IPS-18c (cell line): ENCODE measurements around the gene IGLL1.
A peak's percentile ranks its signal among the peaks of the same experiment; 100 is the strongest.
"Not testable (repeated sequence)": the region's sequence is repeated elsewhere in the genome, so short reads cannot be mapped to it uniquely, and the experiment has no call there.

Experiments used
- H3K4me3 ChIP-seq: 2 replicates; pipeline ENCODE4 v1.7.0; 2013; ENCODE audit warnings: low read depth, mild to moderate bottlenecking, low read length, moderate library complexity; ENCODE audit not compliant: insufficient read depth
- H3K9me3 ChIP-seq: one replicate; pipeline ENCODE4 v1.6.1; 2013; ENCODE audit warnings: mild to moderate bottlenecking, low read length, moderate library complexity; ENCODE audit not compliant: control insufficient read depth, insufficient read depth

The IGLL1 gene

GRCh38 chr22:23569716-23570115 lies 10.4 kb downstream of the IGLL1 start:
- Histone ChIP-seq H3K4me3 (no peak overlapping the region), H3K9me3 (no peaks in the 10 kb centered on the region)

GRCh38 chr22:23569291-23569690 lies 10.8 kb downstream of the IGLL1 start:
- no peak overlapping the region for H3K4me3 ChIP-seq

GRCh38 chr22:23566705-23567475 lies 13.2 kb downstream of the IGLL1 start:
- H3K4me3 ChIP-seq, result peak overlapping the region; percentile 66; the same call in 1 of the 2 replicates

More at GRCh38 chr22:23569291-23569690, 10.8 kb downstream of the IGLL1 start:
- no peaks in the 10 kb centered on the region for H3K9me3 ChIP-seq

GRCh38 chr22:23565915-23566704 lies 14.0 kb downstream of the IGLL1 start:
- H3K4me3 ChIP-seq, result peak overlapping the region; percentile 66

More at GRCh38 chr22:23566705-23567475, 13.2 kb downstream of the IGLL1 start:
- no peaks in the 10 kb centered on the region for H3K9me3 ChIP-seq

GRCh38 chr22:23565305-23565914 lies 14.7 kb downstream of the IGLL1 start:
- H3K9me3 ChIP-seq, result no peaks in the 10 kb centered on the region
- H3K4me3 ChIP-seq, result peak overlapping the region; percentile 66

More at GRCh38 chr22:23565915-23566704, 14.0 kb downstream of the IGLL1 start:
- H3K9me3 ChIP-seq, result no peaks in the 10 kb centered on the region

DNA sequence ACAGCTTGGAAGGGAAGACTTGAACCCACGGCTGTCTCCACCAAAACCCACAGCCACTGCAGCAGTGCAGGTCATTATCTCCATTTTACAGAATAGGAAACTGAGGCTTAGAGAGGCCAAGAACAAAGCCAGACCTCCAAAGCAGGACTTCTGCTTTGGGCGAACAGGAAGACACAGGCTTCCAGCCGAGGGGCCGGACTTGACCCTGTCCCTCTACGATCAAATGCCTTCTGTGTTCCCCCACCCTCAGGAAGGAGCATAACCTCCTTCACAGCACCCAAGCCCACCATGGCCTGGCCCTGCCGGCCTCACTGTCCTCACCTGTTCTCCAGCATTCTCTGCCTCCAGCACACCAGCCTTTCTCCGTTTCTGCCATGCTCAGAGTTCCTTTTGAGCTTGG lies 15.8 kb downstream of the IGLL1 start:
- Histone ChIP-seq H3K4me3 (no peak overlapping the region), H3K9me3 (no peaks in the 10 kb centered on the region)

DNA sequence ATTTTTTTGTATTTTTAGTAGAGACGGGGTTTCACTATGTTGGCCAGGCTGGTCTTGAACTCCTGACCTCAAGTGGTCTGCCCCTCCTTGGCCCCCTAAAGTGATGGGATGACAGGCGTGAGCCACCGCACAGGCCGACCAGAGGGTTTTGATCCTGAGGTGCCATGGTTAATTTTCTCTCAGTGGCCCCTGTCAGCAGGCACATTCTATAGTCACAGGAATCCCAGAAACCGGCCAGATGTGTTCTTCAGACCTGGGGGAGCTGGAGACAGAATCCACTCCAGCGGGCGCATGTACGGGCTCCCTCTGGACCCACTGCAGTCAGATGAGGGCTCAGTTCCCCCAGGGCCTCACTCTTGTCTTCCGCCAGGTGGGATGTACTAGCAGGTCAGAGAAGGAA lies 17.0 kb downstream of the IGLL1 start:
- Histone ChIP-seq H3K9me3 (no peaks in the 10 kb centered on the region), H3K4me3 (no peak overlapping the region)

DNA sequence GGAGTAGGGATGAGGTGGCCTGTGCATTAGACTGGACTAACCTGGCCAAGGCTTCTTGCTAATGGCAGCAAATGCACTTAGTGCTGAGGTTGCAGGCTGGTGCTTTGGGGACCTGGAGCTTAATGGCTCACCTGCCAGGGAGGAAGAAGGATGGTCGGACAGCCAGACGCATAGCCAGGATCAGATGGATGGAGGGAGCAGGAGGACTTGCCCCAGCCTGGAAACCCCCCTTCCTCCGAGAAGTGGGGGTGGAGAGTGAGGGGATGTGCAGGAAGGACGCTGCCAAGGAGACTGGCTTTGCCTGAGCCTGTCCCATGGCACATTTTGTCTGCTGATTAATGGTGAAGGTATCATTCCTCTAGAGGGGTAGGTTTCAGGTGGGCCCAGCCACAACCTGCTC lies 17.9 kb downstream of the IGLL1 start:
- no peaks in the 10 kb centered on the region for H3K9me3 ChIP-seq
- no peak overlapping the region for H3K4me3 ChIP-seq

DNA sequence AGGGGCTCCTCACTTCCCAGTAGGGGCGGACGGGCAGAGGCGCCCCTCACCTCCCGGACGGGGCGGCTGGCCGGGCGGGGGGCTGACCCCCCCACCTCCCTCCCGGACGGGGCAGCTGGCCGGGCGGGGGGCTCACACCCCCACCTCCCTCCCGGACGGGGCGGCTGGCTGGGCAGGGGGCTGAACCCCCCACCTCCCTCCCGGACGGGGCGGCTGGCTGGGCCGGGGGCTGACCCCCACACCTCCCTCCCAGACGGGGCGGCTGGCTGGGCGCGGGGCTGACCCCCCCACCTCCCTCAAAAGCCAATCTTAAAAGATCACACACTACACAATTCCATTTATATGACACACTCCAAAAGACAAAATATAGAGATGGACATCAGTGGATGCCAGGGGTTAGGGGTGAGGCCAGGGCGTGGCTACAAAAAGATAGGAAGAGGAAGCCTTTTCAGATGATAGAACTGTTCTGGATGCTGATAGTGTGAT lies 19.0 kb downstream of the IGLL1 start:
- H3K9me3 ChIP-seq, result not testable (repeated sequence)

DNA sequence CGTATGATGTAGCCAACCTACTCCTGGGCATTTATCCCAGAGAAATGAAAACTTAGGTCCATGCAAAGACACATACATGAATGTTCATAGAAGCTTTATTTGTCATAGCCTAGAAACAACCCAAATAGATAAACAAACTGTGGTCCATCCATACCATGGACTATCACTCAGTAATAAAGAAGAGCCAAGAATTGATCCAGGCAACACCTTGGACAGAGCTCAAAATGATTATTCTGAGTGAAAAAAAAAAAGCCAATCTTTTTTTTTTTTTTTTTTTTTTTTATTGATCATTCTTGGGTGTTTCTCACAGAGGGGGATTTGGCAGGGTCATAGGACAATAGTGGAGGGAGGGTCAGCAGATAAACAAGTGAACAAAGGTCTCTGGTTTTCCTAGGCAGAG lies 19.9 kb downstream of the IGLL1 start:
- not testable (repeated sequence) for H3K4me3 ChIP-seq, H3K9me3 ChIP-seq

More for the DNA sequence above, 19.0 kb downstream of the IGLL1 start:
- H3K4me3 ChIP-seq, result not testable (repeated sequence)

DNA sequence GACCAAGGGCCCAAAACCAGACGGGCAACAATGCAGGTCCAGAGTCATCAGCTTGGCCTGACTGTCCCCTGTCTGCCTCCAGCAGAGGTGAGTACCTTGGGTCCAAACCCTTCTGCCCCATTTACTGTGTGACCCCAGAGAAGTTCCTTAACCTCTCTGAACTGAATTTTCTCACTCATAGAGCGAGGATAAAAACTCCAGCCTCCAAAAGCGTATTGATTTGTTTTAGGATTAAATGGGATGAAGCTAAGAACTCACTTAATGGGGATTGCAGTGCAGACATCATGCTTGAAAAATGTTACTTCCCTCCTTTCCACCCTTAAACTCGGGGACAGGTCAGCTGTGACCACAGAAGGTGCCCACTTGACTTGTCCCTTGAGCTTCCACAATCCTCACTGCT lies 22.6 kb downstream of the IGLL1 start:
- no peaks in the 10 kb centered on the region for H3K9me3 ChIP-seq
- H3K4me3 ChIP-seq, result no peak overlapping the region

- Histone ChIP-seq H3K4me3 (no peak overlapping the region), H3K9me3 (no peaks in the 10 kb centered on the region)
Observed at GRCh38 chr22:23557036-23557435, 23.1 kb downstream of the IGLL1 start.

GRCh38 chr22:23556026-23556620 lies 24.0 kb downstream of the IGLL1 start:
- Histone ChIP-seq H3K4me3 (no peak overlapping the region), H3K9me3 (peaks cover 2% of the 10 kb centered on the region)

DNA sequence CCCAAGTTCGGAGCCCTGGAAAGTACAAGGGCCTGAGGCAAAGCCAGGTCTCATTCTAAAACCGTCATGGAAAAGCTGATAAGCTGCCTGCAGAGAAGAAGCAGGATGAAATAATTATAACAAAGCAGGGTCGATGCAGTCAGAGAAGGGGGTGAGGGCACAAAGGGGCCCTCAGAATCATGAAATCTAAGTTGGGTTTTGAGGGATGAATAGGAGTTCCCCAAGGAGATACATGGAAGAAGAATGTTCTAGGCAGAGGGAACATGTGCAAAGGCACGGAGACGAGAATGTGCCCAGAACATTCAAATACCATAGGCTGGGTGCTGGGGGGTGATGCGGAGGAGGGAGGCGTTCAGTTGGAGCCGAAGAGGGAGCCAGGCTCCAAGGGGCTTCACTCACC lies 25.0 kb downstream of the IGLL1 start:
- Histone ChIP-seq H3K4me3 (no peak overlapping the region), H3K9me3 (peaks cover 2% of the 10 kb centered on the region)

DNA sequence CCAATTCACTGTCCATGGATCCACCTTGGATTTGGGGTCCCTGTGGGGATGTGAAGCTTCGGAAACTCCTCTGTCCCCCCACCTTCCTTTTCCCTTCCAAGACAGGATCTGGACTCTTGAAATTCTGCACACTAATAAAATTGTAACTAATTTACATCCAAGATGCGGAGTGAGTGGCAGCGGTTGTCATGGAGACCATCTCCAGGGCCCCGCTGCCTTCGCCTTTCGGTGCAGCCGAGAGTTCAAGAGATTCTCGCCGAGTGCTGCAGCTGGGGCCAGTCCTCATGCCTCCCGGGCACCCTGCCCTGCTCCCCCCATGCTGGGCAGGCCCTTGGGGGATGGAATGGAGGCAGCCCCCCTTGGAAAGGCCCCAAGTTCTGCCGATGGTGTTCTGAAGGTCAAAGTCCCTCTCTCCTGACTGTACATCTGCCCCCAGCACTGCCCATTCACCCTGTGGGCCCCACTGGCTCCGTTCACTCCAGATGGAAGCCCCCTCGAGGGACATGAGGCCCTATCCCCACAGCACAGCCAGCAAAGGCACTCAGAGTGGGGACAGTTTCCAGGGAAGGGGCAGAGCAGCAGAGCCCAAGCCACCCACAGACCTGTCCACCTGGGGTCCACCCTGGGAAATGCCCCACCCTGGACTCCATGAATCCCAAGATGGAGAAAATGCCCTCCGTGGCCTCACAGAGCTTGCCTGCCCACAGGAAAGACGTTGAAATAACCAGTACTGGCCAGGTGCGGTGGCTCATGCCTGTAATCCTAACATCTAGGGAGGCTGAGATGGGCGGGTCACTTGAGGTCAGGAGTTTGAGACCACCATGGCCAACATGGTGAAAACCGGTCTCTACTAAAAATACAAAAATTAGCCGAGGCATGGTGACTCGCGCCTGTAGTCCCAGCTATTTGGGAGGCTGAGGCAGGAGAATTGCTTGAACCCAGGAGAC lies 25.9 kb downstream of the IGLL1 start:
- H3K4me3 ChIP-seq, result no peak overlapping the region
- H3K9me3 ChIP-seq, result peaks cover 2% of the 10 kb centered on the region

DNA sequence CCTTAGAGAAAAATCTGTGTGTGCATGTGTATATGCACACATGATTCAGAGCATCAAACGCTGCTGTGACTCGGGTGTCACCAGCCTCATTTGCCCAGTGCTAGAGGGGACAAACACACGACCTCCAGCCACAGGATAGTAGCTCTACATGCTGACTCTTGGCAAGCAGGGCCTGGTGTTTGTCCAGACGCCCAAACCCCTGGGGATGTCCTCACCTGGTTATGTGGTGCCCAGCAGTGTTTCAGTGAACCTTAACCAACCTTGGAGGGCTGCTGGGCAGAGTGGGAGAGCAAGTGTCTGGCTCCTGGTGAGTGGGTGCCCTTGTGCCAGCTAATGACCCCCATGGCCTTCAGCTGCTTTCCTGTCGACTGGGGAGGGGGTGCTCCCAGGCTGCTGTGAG lies 26.7 kb downstream of the IGLL1 start:
- H3K4me3 ChIP-seq, result no peak overlapping the region
- H3K9me3 ChIP-seq, result peaks cover 2% of the 10 kb centered on the region
